Spleen (tissue), 11 donors: ENCODE results near the gene SPATA33. TPM values are rescaled to one million over a fixed set of nuclear protein-coding genes. Genes with fewer than 3 reads are reported as not detected.

Experiments used
- DNase-seq: peaks from one replicate; pipeline ENCODE4 v3.0.0-alpha.2; 2020
- H3K27ac ChIP-seq, 8 donors: fragments of 200-600 bp; sonication (generic) in 7 of 8; 1 replicate in 4 of 8; 2 replicates in 4 of 8; pipeline versions ENCODE4 v1.5.0 to v1.8.0; 2016 to 2021; ENCODE audit warnings: inconsistent platforms in 4 of 8, mild to moderate bottlenecking in 4 of 8, moderate library complexity in 1 of 8
- H3K27me3 ChIP-seq, 7 donors: fragments of 200-600 bp; sonication (generic) in 6 of 7; replicated peaks in 1 of 7; 1 replicate in 4 of 7; 2 replicates in 3 of 7; pipeline versions ENCODE4 v1.5.0 to v1.8.0; 2016 to 2021; ENCODE audit warnings: inconsistent platforms in 3 of 7, mild to moderate bottlenecking in 1 of 7
- H3K36me3 ChIP-seq, 6 donors: fragments of 200-600 bp; sonication (generic) in 5 of 6; 1 replicate in 4 of 6; 2 replicates in 2 of 6; pipeline versions ENCODE4 v1.5.0 to v1.8.0; 2016 to 2021; ENCODE audit warnings: inconsistent platforms in 2 of 6
- H3K4me1 ChIP-seq, 6 donors: fragments of 200-600 bp; sonication (generic) in 5 of 6; 1 replicate in 3 of 6; 2 replicates in 3 of 6; pipeline versions ENCODE4 v1.5.0 to v1.8.0; 2016 to 2021; ENCODE audit warnings: inconsistent platforms in 3 of 6
- H3K4me3 ChIP-seq, 8 donors: fragments of 200-600 bp; sonication (generic) in 7 of 8; 1 replicate in 4 of 8; 2 replicates in 4 of 8; pipeline versions ENCODE4 v1.5.0 to v1.8.0; 2016 to 2021; ENCODE audit warnings: inconsistent platforms in 4 of 8, mild to moderate bottlenecking in 4 of 8, moderate library complexity in 2 of 8
- H3K9me3 ChIP-seq, 8 donors: fragments of 200-600 bp; sonication (generic) in 7 of 8; 1 replicate in 4 of 8; 2 replicates in 4 of 8; pipeline versions ENCODE4 v1.5.0 to v1.8.0; 2016 to 2021; ENCODE audit warnings: inconsistent platforms in 4 of 8
- CTCF ChIP-seq, 11 experiments: fragments of 200-600 bp in 7 of 11; fragments of 450-650 bp in 4 of 11; sonication (generic) in 4 of 11; IDR thresholded peaks in 8 of 11; conservative IDR thresholded peaks in 3 of 11; 1 replicate in 7 of 11; 2 replicates in 4 of 11; pipeline versions ENCODE4 v1.4.0 to v1.8.0; 2016 to 2021; ENCODE audit warnings: antibody characterized with exemption in 11 of 11, inconsistent platforms in 4 of 11, mild to moderate bottlenecking in 1 of 11
- POLR2A ChIP-seq, 3 donors: fragments of 450-650 bp; IDR thresholded peaks; one replicate each; pipeline ENCODE4 v1.5.1; 2017; ENCODE audit warnings: antibody characterized with exemption in 3 of 3, mild to moderate bottlenecking in 1 of 3
- POLR2AphosphoS5 ChIP-seq, 3 donors: sonication (generic); formaldehyde crosslinking; IDR thresholded peaks; one replicate each; pipeline ENCODE4 v1.5.1; 2017; ENCODE audit warnings: antibody characterized with exemption in 3 of 3
- WGBS, 5 donors: extraction: QIAGEN DNeasy Blood & Tissue Kit in 3 of 5; methylation state at CpG; one replicate each; pipeline versions ENCODE4 v1.1.5 to v1.1.7; 2013 to 2018; 5-methylcytosine and 5-hydroxymethylcytosine counted together
- intact Hi-C: fragments of 100-400 bp; cut with DNase I; formaldehyde crosslinking; loops from one replicate; pipeline ENCODE4 v1.15.0; 2023; ENCODE audit warnings: low total_unique reads
- polyA plus RNA-seq, 3 donors: library from polyadenylated mRNA; stranded (reverse); fragments of 200-250 nt; gene quantifications; one replicate each; pipeline ENCODE4 v1.2.1, GENCODE V29; 2013
- total RNA-seq, 7 donors: library from RNA; depleted of rRNA in 3 of 7; stranded (reverse); fragments of >200 nt in 3 of 7; fragmentation: NEBNext Ultra II Directional in 4 of 7; extraction: Animal tissue kit (Norgen Biotek cat#: 25700) in 4 of 7; gene quantifications; one replicate each; pipeline versions ENCODE4 v1.1.0 to v1.2.1, GENCODE V29; 2016 to 2021
- donor health status: healthy with polysubstance abuse.
- donor health status: DM: no; HTN: no; CAD: no; lungs with moderate emphysema.
- donor health status: DM: no; HTN: no; CAD: no.
- donor health status: Bipolar disorder and iron deficiency.
- donor health status: healthy.
- donor health status: DM: no; HTN: no; CAD: no.
- donor health status: DM: yes; HTN: yes; CAD: no.

SPATA33 gene
- total and polyA plus RNA-seq, 10 donors, result 2.9 to 7.0 (median 4.8) TPM

GRCh38 chr16:89612415-89613166, 45.0 kb upstream of the SPATA33 start:
- Histone ChIP-seq H3K9me3 (peaks cover 0 to 4% (median 0%) of the 10 kb centered on the region in 8 donors), H3K36me3 (no peaks in the 10 kb centered on the region), H3K27ac (no peak overlapping the region), H3K4me1 (peaks cover 0 to 29% (median 13%) of the 10 kb centered on the region in 6 donors), H3K4me3 (no peak overlapping the region), H3K27me3 (peaks cover 0 to 12% (median 0%) of the 10 kb centered on the region in 7 donors)
- 81 to 91% (median 89%) methylated on average over 20 of the region's 20 CpGs for WGBS, 5 donors
- DNase-seq, result no peak
- intact Hi-C loops, result no loop called here
- no peak for TF ChIP-seq POLR2A (IDR thresholded peaks at IDR 0.05)

GRCh38 chr16:89613231-89613953, 44.2 kb upstream of the SPATA33 start, which contains the start of gene DPEP1:
Gene DPEP1 (plus strand): TSS chr16:89613642. CDS start chr16:89630411, 16,769 bp downstream.
- TF ChIP-seq POLR2A (IDR thresholded peaks at IDR 0.05) (no peak), POLR2AphosphoS5 (IDR thresholded peaks at IDR 0.05) (peak in 1 of 3 donors; percentile 47), CTCF (IDR thresholded peaks at IDR 0.05 in 8 of 11, conservative IDR thresholded peaks at IDR 0.05 in 3 of 11) (no peak)
- H3K27ac ChIP-seq, result no peak within 1 kb of the TSS
- DNase-seq, result no peak
- no peaks in the 10 kb centered on the region for H3K36me3 ChIP-seq
- WGBS, 5 donors, result 43 to 63% (median 56%) methylated on average over 13 to 19 of the region's 19 CpGs
- intact Hi-C loops, result no loop called here
- no peak within 1 kb of the TSS for H3K4me3 ChIP-seq
- H3K27me3 ChIP-seq, result peaks cover 0 to 12% (median 0%) of the 10 kb centered on the region in 7 donors
- peaks cover 0 to 29% (median 13%) of the 10 kb centered on the region in 6 donors for H3K4me1 ChIP-seq
- H3K9me3 ChIP-seq, result peaks cover 0 to 4% (median 0%) of the 10 kb centered on the region in 8 donors

- intact Hi-C loops, result no loop called here
- DNase-seq, result no peak
- H3K27ac ChIP-seq, result no peak overlapping the region
- H3K9me3 ChIP-seq, result peaks cover 0 to 4% (median 0%) of the 10 kb centered on the region in 8 donors
- H3K36me3 ChIP-seq, result no peaks in the 10 kb centered on the region
- H3K27me3 ChIP-seq, result peaks cover 0 to 12% (median 0%) of the 10 kb centered on the region in 7 donors
- 78 to 95% (median 90%) methylated on average over 19 to 22 of the region's 22 CpGs for WGBS, 5 donors
- H3K4me3 ChIP-seq, result no peak overlapping the region
- peaks cover 0 to 29% (median 13%) of the 10 kb centered on the region in 6 donors for H3K4me1 ChIP-seq
- no peak for TF ChIP-seq CTCF (IDR thresholded peaks at IDR 0.05 in 8 of 11, conservative IDR thresholded peaks at IDR 0.05 in 3 of 11)
- TF ChIP-seq POLR2AphosphoS5 (IDR thresholded peaks at IDR 0.05), result no peak
- no peak for TF ChIP-seq POLR2A (IDR thresholded peaks at IDR 0.05)
These were observed 43.6 kb upstream of the SPATA33 start for GRCh38 chr16:89613954-89614459.

GRCh38 chr16:89615176-89615575, 42.5 kb upstream of the SPATA33 start:
- peaks cover 0 to 15% (median 0%) of the 10 kb centered on the region in 7 donors for H3K27me3 ChIP-seq
- peaks cover 0 to 4% (median 0%) of the 10 kb centered on the region in 8 donors for H3K9me3 ChIP-seq
- WGBS, 5 donors, result 80 to 95% (median 86%) methylated on average over 6 to 13 of the region's 13 CpGs
- intact Hi-C loops, result no loop called here
- DNase-seq, result no peak
- TF ChIP-seq POLR2AphosphoS5 (IDR thresholded peaks at IDR 0.05), result no peak
- no peak for TF ChIP-seq POLR2A (IDR thresholded peaks at IDR 0.05)
- no peak for TF ChIP-seq CTCF (IDR thresholded peaks at IDR 0.05 in 8 of 11, conservative IDR thresholded peaks at IDR 0.05 in 3 of 11)
- no peak overlapping the region for H3K4me3 ChIP-seq
- peaks cover 0 to 29% (median 13%) of the 10 kb centered on the region in 6 donors for H3K4me1 ChIP-seq
- no peaks in the 10 kb centered on the region for H3K36me3 ChIP-seq
- no peak overlapping the region for H3K27ac ChIP-seq
